ENCODE measurements around the gene RAP1A. TPM values are rescaled to one million over a fixed set of nuclear protein-coding genes. Genes with fewer than 3 reads are reported as not detected.
"Not testable (repeated sequence)": the region's sequence is repeated elsewhere in the genome, so short reads cannot be mapped to it uniquely, and the experiment has no call there.

The RAP1A gene
- polyA plus RNA-seq, 3 donors: 62.6 to 72.0 (median 63.6) TPM

DNA sequence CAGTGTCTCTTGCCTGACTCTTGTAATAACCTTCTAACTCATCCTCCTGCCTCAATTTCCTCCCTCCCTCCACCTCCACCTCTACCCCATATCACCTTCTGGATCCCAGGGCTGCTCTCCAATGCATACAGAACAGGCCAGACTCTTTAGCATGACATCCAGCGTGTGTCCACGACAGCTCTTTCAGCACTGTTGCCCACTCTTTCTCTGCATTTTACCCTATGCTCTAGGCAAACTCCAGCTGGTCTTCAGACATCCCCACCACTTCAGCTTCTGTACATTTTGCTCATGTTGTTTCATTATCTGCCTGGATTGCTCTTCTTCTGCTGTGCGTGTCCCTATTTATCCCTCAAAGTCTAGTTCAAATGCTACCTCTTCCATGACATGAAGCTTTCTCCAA lies 114.8 kb downstream of the RAP1A start:
- no peak for DNase-seq

DNA sequence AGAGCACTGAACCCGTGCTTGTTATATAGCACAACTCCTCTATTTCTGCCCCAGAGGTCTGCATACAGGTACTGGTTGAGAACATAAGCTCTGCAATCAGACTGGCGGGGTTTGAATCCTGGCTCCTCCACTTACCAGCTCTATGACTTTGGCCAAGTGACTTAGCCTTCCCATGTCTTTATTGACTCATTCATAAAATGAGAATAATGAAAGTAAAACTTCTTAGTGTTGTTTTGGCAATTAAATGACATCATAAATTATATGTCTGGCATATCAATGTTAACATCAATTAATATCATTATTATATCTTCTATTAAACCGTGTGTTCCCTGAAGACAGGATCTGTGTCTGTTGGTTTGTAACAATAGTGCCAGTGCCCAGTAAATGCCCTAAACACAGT lies 115.3 kb downstream of the RAP1A start:
- DNase-seq: no peak

DNA sequence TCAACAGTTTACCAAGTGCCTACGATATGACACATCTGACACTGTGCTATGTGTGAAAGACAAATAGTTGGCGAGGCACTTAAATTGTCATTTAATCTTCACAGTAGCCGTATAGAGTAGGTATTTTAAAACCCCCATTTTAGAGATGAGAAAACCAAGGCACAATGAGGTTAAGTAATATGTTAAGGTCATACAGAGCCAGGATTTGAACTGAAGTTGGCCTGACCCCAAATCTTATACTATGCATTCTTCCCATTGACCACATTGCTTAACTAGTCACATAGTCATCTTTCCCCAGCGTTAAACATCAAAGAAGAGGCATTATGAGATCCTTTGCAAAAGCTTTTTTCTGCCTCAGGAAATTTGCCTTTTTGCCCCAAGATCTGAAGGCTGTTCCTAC lies 115.7 kb downstream of the RAP1A start:
- DNase-seq: no peak

DNA sequence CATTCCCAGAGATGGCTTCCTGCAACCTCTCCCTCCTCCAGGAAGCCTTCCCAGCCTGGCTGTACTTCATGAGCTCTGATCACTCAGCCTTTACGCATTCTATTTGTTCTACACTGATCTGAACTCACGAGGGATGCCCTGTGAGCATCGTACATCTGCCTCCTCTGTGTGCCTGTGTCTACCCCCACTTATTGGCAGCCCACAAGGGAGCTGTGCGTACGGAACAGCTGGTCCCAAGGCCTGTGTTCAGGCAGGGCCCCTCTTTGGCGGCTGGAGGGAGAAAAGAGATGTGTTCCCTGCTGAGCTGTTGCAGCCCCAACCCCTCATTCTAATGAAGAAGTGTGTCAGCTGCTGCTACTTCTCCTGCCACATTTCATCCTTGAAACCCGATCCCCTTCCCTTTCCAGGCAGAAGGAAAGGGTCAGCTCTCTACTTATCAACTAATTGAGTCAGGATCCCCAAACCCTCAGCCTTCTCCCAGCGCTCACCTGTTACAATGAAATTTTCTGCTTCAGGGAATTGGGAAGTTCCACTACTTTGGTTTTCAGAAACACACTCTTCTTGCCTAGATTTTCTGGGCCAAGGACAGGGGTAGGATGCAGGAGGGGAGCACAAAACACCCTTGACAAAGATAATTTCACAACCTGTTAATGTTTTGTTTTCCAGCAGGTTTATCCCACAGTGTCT lies 116.4 kb downstream of the RAP1A start:
- DNase-seq: peak; percentile 51

- no peak for DNase-seq
Measured at GRCh38 chr1:111736548-111737215, 117.1 kb downstream of the RAP1A start.

- no peak for DNase-seq
Measured at GRCh38 chr1:111737216-111738132, 117.9 kb downstream of the RAP1A start.

DNA sequence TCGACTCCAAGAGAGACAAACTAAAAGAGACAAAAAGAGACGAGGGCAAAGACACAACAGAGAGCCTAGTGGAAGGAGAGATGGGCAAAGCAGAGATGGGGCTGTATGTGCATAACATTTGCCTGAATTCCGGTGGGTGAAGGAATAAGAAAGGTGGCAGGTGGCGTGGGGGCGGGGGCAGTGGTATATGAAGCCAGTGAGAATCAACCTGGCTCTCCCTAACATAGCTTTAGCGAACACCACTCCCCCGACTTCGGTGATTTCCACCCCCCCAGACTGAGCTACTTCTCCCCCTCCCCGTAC lies 118.5 kb downstream of the RAP1A start:
- no peak for DNase-seq

GRCh38 chr1:111738436-111739193 lies 119.0 kb downstream of the RAP1A start:
- DNase-seq: peak; percentile 62

DNA sequence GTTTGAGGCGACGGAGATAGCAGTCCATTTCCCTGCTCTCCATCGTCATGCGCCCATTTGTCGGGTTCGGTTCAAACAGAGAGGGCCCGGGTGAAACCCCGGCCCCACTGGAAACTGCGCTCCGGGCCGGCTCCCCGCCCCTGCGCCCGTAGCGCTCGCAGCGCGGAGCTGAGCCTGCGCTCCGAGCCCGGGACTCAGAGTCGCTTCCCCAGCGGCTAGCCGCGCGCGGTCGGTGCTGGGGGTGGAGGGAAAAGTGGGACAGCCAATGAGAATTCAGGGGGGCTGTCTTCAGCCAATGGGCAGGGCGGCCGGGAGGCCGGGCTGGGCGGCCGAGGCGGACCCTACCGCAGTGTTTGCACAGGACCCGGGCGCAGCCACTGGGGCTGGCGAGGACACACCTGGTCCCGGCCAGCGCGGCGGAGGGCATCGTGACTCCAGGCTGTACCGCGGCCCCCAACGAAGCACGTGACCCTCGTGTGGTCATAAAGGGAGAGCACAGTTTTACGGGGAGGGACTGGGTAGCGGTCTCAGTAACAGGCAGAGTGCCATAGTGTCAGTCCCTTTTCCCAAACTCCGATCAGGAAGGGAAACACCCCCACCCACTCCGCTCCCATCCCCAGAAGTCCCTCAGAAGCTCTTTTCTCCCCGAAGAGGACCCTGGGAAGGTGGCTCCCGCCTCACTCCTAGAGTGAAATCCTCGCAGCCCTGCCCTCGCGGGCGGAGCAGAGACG lies 119.8 kb downstream of the RAP1A start, which contains the start of gene INKA2:
Gene INKA2 (minus strand): TSS at position 202 of the 731 bp plus-strand sequence. CDS start 153 bp downstream, at position 49.
- DNase-seq: peak; percentile 75

GRCh38 chr1:111739925-111740765 lies 120.6 kb downstream of the RAP1A start:
- DNase-seq: no peak

DNA sequence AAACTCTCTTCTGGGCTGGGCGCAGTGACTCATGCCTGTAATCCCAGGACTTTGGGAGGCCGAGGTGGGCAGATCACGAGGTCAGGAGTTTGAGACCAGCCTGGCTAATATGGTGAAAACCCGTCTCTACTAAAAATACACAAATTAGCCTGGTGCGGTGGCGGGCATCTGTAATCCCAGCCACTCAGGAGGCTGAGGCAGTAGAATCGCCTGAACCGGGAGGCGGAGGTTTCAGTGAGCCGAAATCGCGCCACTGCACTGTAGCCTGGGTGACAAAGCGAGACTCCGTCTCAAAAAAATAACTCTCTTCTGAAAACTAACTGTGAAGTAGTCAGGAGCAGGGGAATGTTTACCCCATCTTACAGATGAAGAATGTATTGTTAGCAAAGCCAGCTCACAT lies 122.7 kb downstream of the RAP1A start:
- DNase-seq: not testable (repeated sequence)

GRCh38 chr1:111742938-111743549 lies 123.5 kb downstream of the RAP1A start:
- no peak for DNase-seq

DNA sequence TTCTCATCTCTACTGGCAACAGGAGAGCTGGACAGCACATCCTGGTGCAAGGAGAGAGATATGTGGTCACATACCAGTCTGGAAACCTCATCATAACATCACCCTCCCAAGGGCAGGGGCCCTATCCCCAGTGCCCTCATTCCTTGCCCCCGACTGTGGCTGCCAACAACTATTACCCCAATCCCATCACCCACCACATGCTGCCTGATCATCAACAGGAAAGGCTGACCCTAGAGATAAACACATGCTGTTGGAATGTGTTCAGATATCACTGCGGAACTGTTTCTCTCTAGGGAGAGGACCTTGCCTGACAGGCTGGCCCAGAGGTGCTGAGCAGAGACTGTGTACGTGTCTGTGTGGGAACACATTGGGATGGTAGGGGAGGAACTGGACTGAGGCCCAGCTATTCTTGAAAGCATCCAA lies 124.1 kb downstream of the RAP1A start:
- no peak for DNase-seq

DNA sequence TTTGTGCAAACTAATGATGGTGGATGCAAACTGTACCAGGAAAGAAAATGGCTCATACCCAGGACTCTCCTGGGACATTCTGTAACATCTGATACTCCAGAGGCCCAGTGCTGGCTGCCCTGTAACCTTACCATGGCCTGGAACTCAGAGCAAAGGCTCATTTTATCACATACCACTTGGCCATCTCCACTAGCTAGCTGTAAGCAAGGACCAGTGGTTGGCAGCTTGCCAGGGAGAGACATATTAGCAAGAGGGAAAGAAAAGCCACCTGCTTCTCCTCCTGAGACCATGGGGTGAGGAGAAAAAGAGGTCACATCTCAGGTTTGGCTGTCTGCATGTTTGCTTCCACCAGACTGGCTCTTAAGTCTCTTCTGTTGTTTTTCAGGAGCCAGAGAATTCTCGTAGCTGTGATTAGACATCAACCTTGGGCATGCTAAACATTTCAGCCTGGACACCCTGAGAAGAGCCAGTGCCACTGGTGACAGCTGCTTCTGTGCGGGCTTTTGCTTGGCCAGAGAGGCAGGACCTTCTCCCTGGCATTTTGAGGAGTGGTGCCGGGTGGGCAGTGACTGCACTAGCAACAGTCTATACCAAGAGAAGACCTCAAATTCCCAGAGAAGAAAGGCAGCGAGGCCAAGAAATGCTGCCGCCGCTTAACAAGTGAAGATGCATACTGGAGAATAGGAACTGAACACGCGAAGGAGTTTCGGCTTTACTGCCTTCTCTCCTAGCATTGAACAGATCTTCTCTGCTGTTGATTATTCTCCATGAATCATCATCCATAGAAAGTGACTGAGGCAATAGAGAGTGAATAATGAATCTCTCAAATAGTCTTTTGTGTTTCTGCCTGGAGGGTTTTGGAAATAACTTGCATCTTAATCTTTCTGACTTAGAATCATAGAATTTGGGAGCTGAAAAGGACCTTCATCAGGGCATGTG lies 126.4 kb downstream of the RAP1A start:
- DNase-seq: no peak

- no peak for DNase-seq
Measured at GRCh38 chr1:111746614-111746999, 127.0 kb downstream of the RAP1A start.

- DNase-seq: no peak
Measured at GRCh38 chr1:111747282-111747734, 127.7 kb downstream of the RAP1A start.

- no peak for DNase-seq
Measured at GRCh38 chr1:111747947-111748346, 128.4 kb downstream of the RAP1A start.

DNA sequence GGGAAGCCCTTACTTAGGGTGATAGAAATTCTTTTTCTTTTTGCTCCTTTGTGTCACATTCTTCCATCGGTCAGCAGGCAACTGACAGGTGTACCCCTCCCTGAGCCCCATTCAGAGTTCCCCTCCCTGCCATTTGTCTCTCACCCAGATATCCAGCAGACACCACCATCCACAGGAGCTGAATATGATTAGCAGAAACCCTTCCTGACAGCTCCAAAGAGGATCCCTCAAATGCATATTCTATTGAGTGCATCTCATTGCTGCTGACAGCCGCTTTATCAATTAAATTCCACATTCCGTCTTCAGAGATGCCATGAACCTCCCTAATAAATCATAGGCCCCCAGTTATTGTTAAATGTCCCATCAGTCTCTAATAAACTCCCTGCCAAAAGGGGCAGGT lies 130.0 kb downstream of the RAP1A start:
- no peak for DNase-seq

All from renal pelvis (tissue), 4 donors.